DMS53 treated with DMSO at 0.1 percent for 48 hours (cell line): ENCODE data around the gene PEX10.

Experiments
- DNase-seq: peaks from one replicate; lab custom pipeline; 2025; ENCODE audit not compliant: unreplicated experiment; lab: John Stamatoyannopoulos, UW

Gene PEX10

DNA sequence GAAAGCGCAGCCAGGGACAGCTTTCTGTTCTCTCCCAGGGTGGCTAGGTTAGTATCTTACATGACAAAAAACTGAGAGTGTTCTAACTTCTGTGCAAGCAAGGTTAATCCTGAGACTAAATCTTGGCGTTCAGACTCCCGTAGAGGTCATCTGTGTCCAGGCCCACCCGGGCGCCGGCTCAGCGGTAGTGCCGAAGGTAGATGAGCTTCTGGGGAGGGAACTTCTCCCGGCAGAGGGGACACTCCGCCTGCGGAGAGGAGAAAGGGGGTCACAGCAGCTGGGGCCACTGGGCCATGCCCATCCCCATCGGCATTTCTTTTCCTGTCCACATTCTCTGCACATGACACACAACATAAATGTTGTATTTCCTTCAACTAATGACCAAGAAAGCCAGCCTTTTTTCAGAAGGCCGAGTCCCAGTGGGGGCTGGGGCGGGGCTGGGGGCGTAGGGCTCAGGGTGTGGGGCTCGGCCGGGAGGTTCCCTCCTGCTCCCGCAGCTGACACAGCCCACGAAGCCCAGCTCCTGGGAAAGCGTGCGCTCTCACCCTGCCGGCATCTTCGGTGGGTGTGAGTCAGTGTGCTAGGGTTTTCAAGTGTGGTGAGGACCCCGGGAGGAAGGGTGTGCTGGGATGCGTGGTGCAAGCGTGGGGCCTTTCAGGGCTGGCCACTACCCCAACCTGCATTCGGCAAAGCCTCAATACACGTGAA is 6.6 kb downstream of the PEX10 start:
- DNase-seq: no peak

DNA sequence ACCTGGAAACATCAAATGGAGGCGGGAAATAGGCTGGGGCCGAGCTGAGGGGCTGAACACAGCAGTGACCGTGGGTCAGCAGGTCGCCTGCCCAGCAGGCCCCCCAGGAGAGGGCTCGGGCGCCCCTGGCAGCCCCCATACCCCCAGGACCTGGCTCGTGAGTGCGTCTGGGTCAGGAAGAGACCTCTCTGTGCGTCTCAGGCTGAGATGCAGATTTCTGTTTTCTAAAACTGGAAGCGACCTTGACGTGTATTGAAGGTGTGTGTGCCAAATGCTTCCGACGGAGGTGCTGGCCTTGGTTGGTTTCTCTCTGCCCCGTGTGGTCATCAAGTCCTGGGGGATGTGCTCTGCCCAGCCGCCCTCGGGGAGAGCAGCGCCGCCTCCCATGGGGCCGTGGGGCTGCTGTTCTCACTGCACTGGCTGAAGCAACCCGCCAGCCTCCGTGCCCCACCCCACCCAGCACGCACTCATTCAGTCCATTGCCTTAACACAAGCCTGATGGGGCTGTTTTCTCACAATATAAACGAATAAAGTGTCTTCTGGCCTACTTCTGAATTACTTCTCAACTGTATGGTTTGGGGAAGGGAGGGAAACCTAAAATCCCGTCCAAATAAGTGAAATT is 7.4 kb downstream of the PEX10 start:
- no peak for DNase-seq

DNA sequence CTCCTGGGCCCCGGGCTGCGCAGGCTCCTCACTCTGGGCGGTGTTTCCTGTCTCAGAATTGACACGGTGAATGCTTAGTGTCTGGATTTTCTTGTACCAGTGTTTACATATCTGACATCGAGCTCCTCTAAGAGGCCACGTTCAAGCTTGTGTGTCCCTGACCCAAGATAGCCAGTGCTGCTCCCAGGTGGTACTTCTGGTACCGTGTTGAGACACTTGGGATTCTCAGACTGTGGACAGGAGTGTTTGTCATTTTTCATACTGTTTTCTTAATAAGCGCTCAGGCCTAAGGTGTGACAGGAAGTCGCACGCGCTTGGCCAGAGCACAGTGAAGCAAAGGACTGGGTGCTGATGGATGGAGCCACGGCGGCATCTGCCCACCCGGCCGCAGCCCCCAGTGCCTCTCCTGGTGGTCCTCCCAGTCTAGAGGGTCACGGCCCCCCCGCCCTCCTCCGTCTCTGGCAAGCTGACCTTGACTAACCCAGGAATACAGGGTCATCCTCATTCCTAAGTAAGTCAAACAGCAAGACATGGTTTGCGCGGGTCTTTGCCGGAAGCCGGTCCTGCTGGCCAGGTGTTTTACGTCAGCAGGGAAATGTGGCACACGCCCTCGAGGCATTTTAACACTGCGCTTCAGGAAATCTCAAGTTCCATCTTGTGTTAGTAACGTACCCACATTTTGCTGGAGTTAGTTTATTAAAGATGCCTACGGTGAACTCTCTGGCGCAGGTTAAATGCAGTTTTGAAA is 8.0 kb downstream of the PEX10 start:
- DNase-seq: no peak

DNA sequence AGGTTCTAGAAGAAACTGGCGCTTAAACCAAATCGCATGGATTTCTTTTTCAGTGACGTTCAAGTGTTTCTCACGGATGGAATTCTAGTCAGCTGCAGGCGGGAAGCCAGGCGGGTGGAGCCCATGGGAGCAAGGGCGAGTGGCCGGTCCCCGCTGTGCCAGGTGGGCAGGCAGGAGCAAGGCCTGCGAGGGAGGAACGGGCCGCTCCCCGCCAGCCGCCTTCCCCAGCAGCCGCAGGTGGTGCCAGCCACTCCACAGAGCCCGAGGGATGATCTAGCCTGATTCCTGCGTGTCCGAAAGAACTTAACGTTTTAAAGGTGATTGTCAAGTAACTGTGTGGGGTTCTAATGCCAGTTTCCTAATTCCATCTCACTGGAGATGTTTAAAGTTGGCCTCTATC is 9.1 kb downstream of the PEX10 start:
- DNase-seq: no peak

GRCh38 chr1:2402420-2402819 is 9.9 kb downstream of the PEX10 start:
- no peak for DNase-seq

- no peak for DNase-seq
Observed at GRCh38 chr1:2400950-2401649, 11.3 kb downstream of the PEX10 start.

- no peak for DNase-seq
Observed at GRCh38 chr1:2400576-2400909, 11.8 kb downstream of the PEX10 start.

DNA sequence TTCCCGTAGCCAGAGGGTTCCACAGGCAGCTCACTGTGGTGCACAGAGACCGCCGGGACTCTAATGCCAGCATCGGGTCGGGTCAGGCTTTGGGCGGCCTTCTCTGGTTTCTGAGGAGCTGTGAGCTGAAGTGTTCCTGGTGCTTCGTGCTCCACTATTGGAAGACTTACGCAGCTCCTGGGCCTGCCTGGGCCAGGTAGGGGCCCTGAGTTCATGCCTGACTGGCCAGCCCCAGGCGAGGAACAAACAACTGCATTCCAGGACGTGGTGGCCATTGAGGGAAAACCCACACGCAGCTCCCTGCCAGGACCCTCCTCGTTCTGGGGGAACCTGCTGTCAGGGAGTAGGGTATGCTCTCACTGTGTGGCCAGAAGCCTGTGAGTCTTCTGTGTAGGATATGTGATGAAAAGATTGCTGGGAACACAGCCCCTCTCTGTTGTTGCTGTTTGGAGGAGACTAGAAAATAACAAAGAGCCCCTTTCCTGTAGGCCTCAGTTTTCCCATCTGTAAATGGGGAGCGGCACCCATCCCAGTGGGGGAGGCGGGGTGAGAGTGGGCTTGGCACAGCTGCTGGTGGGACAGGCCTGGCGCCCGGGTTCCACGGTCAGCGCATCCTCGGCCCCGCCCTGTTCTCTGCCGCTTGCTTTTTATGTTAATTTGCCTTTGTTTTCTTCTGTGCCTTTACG is 12.3 kb downstream of the PEX10 start:
- DNase-seq: no peak

- DNase-seq: no peak
Observed at GRCh38 chr1:2398871-2399270, 13.5 kb downstream of the PEX10 start.

- no peak for DNase-seq
Observed at GRCh38 chr1:2397007-2397679, 15.2 kb downstream of the PEX10 start.

- DNase-seq: no peak
Observed at GRCh38 chr1:2396476-2396875, 15.9 kb downstream of the PEX10 start.

DNA sequence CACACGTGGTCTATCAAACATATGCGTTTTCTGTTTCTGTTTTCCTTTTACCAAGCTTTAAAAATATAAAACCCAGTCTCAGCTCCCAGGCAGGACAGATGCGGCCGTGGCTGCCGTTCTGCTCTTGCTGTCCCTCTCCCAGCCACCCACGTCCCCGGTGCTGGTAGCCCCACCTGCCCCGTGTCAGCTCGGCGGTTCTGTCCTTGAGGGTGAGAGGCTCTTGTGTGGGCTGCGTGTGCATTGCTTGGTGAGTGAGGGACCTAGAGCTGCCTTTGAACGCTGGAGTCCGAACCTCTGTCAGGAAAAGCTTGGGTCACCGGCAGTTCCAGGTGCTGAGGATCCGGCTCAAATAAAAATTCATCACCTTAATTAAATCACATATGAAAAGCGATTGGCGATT is 16.3 kb downstream of the PEX10 start:
- DNase-seq: no peak

GRCh38 chr1:2395245-2395644 is 17.1 kb downstream of the PEX10 start:
- DNase-seq: no peak

DNA sequence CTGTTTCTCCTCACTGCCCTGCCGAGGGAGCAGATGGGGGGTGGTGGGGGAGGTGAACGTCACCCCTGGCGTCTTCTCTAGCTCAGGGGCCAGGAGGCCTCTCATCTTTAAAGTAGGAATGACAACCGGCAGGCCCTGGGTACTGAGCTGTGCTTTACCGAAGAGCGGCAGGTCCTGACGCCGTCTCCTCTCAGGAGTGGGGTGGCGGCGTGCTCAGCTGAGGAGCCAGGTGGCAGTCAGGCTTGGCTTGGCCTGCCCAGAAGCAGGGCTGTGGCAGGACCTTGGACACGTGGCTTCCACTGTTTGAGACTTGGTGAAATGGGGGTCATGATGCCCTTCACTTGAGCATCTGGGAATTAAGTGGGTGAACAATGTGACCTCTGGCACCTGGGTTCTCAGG is 17.6 kb downstream of the PEX10 start:
- DNase-seq: no peak

DNA sequence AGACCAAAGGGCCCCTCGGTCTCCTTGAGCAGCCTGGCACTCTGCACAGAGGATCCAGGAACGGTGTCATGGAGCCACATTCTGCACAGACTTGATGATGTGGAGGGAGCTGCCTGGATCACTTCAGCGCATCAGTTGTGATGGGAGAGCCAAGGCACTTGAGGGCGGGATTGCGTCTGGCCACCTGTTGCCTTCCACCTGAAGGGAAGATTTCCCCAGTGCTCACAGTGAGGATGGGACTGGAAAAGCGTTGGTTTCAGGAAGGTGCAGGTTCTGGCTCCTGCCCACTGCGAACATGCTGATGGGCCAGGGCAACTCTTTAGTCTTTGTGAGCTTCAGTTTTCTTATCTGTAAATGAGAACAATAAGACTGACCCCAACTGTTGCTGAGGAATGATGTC is 18.1 kb downstream of the PEX10 start:
- no peak for DNase-seq

GRCh38 chr1:2393471-2393877 is 18.9 kb downstream of the PEX10 start:
- no peak for DNase-seq

DNA sequence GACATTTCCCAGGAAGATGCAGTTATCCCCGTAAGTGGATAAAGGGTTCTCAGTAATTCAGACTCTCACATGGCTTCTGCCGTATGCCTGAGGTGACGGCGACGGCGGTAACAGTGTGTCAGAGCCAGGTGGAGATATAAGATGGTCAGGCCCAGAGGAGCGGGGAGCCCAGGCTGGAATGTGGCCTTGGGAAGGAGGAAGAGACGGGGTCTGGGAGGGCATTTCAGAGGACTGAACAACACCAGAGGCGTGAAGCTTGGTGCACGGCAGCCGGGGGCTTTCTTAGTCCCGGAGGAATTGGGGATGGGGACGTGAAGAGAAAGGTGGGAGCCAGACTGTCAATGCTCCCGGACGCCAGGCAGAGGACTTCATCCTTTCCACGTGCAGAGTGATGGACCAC is 19.7 kb downstream of the PEX10 start:
- no peak for DNase-seq

GRCh38 chr1:2391931-2392509 is 20.3 kb downstream of the PEX10 start:
- no peak for DNase-seq

GRCh38 chr1:2391041-2391930 is 21.1 kb downstream of the PEX10 start, which contains the start of the genes MORN1 and RER1:
Gene MORN1 (minus strand): TSS chr1:2391554. CDS start chr1:2391533, 21 bp downstream.
Gene RER1 (plus strand): TSS chr1:2391841. CDS start chr1:2395791, 3,950 bp downstream.
- DNase-seq: peak; percentile 97
